ENCODE results near the gene BHLHE40. TPM values are rescaled to one million over a fixed set of nuclear protein-coding genes. Genes with fewer than 3 reads are reported as not detected.

Gene BHLHE40
- total and polyA plus RNA-seq, 2 donors (not counting 3 experiments of a cell fraction or from before 2014, with no cell fraction given): 40.3 to 57.9 TPM

DNA sequence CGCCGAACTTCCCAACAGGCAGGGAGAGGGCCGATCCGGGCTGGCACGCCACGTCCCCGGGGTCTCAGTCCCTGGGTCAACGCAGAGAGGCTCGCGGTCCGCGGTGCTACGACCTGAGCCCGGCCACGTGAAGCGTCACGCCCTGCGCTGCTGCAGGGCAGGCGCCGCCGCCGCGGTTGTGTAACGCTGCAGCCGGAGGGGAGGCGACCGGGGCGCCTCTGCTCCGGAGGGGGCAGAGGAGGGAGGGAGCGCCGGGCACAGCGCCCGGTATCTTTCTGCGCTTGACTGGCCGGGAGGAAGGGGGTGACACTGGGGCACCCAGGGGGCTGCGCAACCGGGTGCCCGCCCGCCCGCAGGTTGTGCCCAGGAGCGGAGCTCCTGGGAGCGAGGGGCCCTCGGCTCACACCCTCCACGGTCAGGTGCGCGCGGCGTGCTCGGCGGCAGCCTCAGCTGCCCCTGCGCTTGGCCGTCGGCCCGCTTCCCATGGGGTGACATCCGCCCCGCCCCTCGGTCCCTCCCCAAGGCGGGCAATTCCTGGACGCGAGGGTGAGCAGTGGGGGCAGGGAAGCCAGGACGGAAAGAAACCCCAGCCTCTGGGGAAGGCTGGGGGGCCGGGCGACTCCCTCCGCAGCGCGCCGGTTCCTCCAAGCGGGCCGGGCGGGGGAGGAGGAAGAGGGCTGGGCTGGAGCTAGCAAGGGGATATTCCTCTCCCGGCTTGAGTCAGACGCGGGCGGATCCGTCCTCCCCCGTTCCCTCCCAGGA is 852 bp upstream of the BHLHE40 start:
- Histone ChIP-seq H3K79me2 (ENCODE audit: control insufficient read depth, insufficient read depth, low read length) (peaks cover 39% of the 10 kb centered on the region), H3K36me3 (ENCODE audit: control insufficient read depth in 2 of 2, extremely low read depth in 1 of 2, insufficient read depth in 2 of 2, low read length in 2 of 2) (peaks cover 4 to 7% of the 10 kb centered on the region in 2 experiments), H4K20me1 (replicated peaks; ENCODE audit: control insufficient read depth, extremely low read depth, insufficient read depth, low read length) (no peaks in the 10 kb centered on the region), H3K9ac (replicated peaks; ENCODE audit: extremely low read depth, insufficient read depth, low read length) (peak overlapping the region; percentile 99), H3K9me3 (replicated peaks; ENCODE audit: control insufficient read depth, insufficient read depth, low read length) (no peaks in the 10 kb centered on the region), H2AFZ (ENCODE audit: low read depth, low read length) (no peak overlapping the region), H3K27ac (ENCODE audit: insufficient read depth, low read depth, low read length) (peak overlapping the region; percentile 98), H3K4me1 (ENCODE audit: control insufficient read depth, extremely low read depth, insufficient read depth, low read length) (peaks cover 42% of the 10 kb centered on the region), H3K27me3 (ENCODE audit: control insufficient read depth in 2 of 2, insufficient read depth in 2 of 2, low read length in 2 of 2) (no peaks in the 10 kb centered on the region), H3K4me2 (ENCODE audit: insufficient read depth, low read length) (peak overlapping the region; percentile 82), H3K4me3 (replicated peaks in 1 of 3; ENCODE audit: insufficient read depth in 1 of 3, low read depth in 1 of 3, low read length in 3 of 3) (peak overlapping the region; percentile 2 to 65 (median 63)), H3K9me1 (replicated peaks; ENCODE audit: control insufficient read depth, extremely low read depth, insufficient read depth, low read length) (no peaks in the 10 kb centered on the region)
- TF ChIP-seq POLR2A (IDR thresholded peaks at IDR 0.05; ENCODE audit: low read depth, low read length): peak; percentile 75
- peak; percentile 67 for TF ChIP-seq FOS (IDR thresholded peaks at IDR 0.05; ENCODE audit: borderline replicate concordance, insufficient read depth, low read length)
- peak; percentile 85 for TF ChIP-seq POLR2AphosphoS5 (IDR thresholded peaks at IDR 0.05; ENCODE audit: insufficient read depth, low read depth, low read length)
- TF ChIP-seq, protein P1, sequence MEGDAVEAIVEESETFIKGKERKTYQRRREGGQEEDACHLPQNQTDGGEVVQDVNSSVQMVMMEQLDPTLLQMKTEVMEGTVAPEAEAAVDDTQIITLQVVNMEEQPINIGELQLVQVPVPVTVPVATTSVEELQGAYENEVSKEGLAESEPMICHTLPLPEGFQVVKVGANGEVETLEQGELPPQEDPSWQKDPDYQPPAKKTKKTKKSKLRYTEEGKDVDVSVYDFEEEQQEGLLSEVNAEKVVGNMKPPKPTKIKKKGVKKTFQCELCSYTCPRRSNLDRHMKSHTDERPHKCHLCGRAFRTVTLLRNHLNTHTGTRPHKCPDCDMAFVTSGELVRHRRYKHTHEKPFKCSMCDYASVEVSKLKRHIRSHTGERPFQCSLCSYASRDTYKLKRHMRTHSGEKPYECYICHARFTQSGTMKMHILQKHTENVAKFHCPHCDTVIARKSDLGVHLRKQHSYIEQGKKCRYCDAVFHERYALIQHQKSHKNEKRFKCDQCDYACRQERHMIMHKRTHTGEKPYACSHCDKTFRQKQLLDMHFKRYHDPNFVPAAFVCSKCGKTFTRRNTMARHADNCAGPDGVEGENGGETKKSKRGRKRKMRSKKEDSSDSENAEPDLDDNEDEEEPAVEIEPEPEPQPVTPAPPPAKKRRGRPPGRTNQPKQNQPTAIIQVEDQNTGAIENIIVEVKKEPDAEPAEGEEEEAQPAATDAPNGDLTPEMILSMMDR (IDR thresholded peaks at IDR 0.05; ENCODE audit: extremely low read depth in 1 of 2, insufficient read depth in 1 of 2, low read depth in 1 of 2, low read length in 2 of 2): no peak
- peak; percentile 23 for TF ChIP-seq MYC (IDR thresholded peaks at IDR 0.05; ENCODE audit: low read depth, low read length)
- dilution Hi-C loops (cut with MboI; ENCODE audit: extremely low pct_ligation_motif_present, low sequenced_read_pairs): no loop called here
- DNase-seq (ENCODE audit: low read depth, low spot score) (peak; percentile 98), FAIRE-seq (peak; percentile 96)
- CTCF ChIA-PET: interaction anchor here (0.7 to 13.6 kb wide), 19 partner anchors 18 to 322 kb away, joined by 3 to 327 read pairs (median 4); no protein-coding TSS in a partner anchor
- intact Hi-C loops (cut with micrococcal nuclease): loop anchor here (1.0 to 5.0 kb wide), 9 partner anchors 8 to 626 kb away; partner anchors contain the start of genes ARL8B, EDEM1 and ITPR1
- BruUV-seq (replicated peaks): TSS peak; percentile 34
- POLR2A ChIA-PET: interaction anchor here (0.9 to 1.6 kb wide), 9 partner anchors 16 to 267 kb away, joined by 3 to 7 read pairs (median 3); no protein-coding TSS in a partner anchor
